ENCODE results near the gene ZCCHC7.
"Not testable (repeated sequence)": the region's sequence is repeated elsewhere in the genome, so short reads cannot be mapped to it uniquely, and the experiment has no call there.

Gene ZCCHC7

DNA sequence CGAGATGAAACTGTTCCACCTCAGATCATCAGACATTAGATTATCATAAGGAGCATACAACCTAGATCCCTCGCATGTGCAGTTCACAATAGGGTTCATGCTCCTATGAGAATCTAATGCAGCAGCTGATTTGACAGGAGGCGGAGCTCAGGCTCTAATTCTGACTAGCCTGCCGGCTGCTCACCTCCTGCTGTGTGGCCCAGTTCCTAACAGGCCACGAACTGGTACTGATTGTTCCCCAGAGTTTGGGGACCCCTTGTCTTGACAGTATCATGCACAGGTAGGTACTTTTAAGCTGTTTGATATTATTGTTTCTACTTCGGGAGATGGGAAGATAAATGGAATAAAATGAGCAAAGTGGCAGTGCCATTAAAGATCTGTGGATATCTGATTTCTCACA is 66.9 kb downstream of the ZCCHC7 start:
- TF ChIP-seq, protein P1, sequence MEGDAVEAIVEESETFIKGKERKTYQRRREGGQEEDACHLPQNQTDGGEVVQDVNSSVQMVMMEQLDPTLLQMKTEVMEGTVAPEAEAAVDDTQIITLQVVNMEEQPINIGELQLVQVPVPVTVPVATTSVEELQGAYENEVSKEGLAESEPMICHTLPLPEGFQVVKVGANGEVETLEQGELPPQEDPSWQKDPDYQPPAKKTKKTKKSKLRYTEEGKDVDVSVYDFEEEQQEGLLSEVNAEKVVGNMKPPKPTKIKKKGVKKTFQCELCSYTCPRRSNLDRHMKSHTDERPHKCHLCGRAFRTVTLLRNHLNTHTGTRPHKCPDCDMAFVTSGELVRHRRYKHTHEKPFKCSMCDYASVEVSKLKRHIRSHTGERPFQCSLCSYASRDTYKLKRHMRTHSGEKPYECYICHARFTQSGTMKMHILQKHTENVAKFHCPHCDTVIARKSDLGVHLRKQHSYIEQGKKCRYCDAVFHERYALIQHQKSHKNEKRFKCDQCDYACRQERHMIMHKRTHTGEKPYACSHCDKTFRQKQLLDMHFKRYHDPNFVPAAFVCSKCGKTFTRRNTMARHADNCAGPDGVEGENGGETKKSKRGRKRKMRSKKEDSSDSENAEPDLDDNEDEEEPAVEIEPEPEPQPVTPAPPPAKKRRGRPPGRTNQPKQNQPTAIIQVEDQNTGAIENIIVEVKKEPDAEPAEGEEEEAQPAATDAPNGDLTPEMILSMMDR (IDR thresholded peaks at IDR 0.05; ENCODE audit: low read depth, low read length, missing control alignments), result no peak
- DNase-seq (ENCODE audit: extremely low read depth, low read depth), result no peak
- no peak overlapping the region for H3K4me3 ChIP-seq (replicated peaks; ENCODE audit: low read depth, low read length)

DNA sequence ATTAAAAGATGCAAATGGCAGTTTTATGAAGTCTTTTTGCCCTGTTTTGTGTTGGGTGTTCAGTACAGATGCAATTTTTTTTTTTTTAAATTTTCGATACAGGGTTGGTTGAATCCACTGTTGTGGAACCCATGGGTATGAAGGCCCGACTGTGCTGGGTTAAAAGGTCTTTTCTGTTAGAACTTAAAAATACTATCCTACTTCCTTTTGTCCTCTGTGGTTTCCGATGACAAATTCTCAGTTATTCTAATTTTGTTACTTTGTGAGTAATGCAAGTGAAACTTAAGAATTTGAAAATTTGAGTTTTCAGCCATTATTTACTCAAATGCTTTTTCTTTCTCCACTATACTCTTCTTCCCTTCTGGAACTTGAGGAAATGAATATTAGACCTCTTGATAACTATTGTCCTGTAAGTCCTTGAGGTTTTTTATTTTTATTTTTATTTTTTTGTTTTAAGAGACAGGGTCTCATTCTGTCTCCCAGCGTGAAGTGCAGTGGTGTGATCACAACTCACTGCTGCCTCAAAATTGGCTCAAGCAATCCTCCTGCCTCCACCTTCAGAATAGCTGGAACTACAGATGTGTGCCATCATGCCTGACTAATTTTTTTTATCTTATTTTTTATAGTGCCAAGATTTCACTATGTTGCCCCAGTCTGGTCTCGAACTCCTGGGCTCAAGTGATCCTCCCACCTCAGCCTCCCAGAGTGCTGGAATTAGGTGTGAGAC is 67.5 kb downstream of the ZCCHC7 start:
- TF ChIP-seq, protein P1 (IDR thresholded peaks at IDR 0.05; ENCODE audit: low read depth, low read length, missing control alignments), result no peak
- no peak for DNase-seq (ENCODE audit: extremely low read depth, low read depth)
- H3K4me3 ChIP-seq (replicated peaks; ENCODE audit: low read depth, low read length), result no peak overlapping the region

DNA sequence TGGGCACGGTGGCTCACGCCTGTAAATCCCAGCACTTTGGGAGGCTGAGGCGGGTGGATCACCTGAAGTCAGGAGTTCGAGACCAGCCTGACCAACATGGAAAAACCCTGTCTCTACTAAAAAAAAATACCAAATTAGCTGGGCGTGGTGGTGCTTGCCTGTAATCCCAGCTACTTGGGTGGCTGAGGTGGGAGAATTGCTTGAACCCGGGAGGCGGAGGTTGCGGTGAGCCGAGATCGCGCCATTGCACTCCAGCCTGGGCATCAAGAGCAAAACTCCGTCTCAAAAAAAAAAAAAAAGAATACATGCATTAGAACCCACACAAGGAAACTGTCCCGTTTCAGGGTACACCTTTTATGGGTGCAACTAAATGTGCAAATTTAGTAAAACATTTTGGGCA is 70.4 kb downstream of the ZCCHC7 start:
- not testable (repeated sequence) for H3K4me3 ChIP-seq (replicated peaks; ENCODE audit: low read depth, low read length); DNase-seq (ENCODE audit: extremely low read depth, low read depth)

DNA sequence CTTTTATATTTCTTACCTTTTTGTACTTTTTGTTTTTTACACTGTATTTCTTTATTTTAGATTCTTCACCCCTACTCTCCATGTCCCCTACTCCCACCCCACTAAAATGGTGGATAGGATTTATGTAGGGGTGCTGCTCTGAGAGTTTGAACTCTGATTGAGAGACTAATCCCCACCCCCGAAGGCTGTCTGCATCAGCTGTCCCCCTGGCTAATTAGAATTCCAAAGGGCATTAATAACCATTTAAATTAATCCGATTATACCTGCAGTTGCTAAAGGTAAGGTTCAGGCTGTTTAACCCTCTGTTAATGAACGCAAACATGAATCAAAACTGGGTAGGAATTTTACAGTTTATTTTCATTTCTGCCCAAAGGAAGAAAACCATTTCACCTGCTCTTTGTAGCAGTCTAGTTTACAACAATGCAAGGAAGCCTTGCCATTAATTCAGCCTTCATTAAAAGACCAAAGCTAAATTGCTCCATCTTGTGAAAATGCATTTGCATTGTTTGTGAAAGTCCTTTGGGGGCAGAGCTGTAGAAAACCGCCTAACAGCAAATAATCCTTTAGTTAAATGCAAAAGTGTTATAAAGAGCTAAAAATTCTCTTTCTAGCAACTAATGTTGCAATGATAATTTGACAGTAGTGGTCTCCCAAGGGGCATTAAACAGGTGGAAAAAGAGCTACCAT is 71.2 kb downstream of the ZCCHC7 start:
- no peak overlapping the region for H3K4me3 ChIP-seq (replicated peaks; ENCODE audit: low read depth, low read length)

DNA sequence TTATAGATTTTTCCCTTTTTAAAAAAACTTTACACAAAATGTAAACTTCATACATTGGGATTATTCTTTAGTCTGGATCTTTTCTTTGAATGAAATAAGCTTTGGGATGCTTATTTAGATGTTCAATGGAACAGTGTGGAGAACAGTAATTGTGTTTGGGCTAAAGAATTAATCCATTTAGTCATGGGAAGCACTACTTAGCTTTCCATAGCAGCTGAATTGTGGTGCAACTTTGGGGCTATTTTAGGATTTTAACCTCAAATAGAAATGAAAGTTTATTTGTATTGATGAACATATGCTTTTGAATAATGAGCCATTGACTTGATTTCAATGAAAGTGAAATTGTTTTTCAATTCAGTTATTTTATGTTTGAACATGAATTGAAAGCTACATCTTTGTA is 72.4 kb downstream of the ZCCHC7 start:
- DNase-seq (ENCODE audit: extremely low read depth, low read depth), result no peak
- H3K4me3 ChIP-seq (replicated peaks; ENCODE audit: low read depth, low read length), result no peak overlapping the region
- TF ChIP-seq, protein P1 (IDR thresholded peaks at IDR 0.05; ENCODE audit: low read depth, low read length, missing control alignments), result no peak

More for the DNA sequence above, 71.2 kb downstream of the ZCCHC7 start:
- DNase-seq (ENCODE audit: extremely low read depth, low read depth), result no peak
- TF ChIP-seq, protein P1 (IDR thresholded peaks at IDR 0.05; ENCODE audit: low read depth, low read length, missing control alignments), result no peak

DNA sequence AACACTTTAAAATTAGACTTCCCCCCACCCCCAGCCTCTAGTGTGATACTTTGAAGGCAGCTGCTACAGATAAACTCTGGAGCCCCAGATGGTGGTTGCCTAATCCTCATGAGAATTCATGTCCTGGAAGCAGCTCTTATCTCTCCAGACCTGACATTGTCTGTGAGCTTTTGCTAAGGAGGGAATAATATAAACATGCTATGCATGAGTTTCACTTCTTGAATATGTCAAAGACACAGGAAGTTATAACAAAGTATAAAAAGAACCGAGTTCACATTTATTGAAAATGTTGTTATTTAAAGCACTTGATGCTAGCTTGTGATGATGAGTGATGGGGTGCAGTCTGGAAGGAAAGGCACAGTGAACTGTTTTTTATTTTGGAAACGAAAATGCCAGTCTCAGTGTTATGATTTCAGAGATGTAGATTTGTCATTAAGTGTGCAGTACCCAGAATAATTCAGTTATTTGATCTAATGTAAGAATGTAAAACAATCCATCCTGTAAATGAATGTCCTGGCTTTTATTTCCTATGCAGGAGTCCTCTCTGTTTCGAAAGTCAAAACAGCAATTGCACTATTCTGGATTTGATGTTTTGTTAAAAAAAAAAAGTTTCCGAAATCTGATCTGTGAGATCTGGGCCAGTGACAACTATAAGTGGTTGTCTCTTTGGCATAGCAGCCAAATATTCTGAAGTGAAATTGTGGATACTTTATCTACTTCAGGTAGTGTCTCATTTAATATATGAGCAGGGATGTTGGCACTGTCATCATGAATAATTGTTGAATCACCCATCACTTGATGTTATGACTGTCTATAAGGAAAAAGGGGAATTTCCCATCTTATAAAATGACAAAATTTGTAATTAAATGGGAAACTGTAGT is 77.0 kb downstream of the ZCCHC7 start:
- TF ChIP-seq, protein P1 (IDR thresholded peaks at IDR 0.05; ENCODE audit: low read depth, low read length, missing control alignments), result no peak
- no peak overlapping the region for H3K4me3 ChIP-seq (replicated peaks; ENCODE audit: low read depth, low read length)

More for the DNA sequence above, 77.0 kb downstream of the ZCCHC7 start:
- DNase-seq (ENCODE audit: extremely low read depth, low read depth), result no peak
